IMR-90 (cell line): ENCODE results near the gene SP140. TPM values are rescaled to one million over a fixed set of nuclear protein-coding genes. Genes with fewer than 3 reads are reported as not detected.

ENCODE experiments used
- ATAC-seq: fragments of 200-7000 bp; cut with Tn5 transposase; 2 replicates; pipeline ENCODE4 v1.9.1; 2020; ENCODE audit warnings: low read depth, mild to moderate bottlenecking, moderate library complexity
- BruUV-seq: library from RNA; stranded (reverse); fragments of 400-500 nt; replicated peaks from 2 replicates; lab custom pipeline; 2021; lab: Mats Ljungman, UMichigan
- CTCF ChIA-PET: fragments of 300-600 bp; formaldehyde crosslinking; extraction: SDS; loops from one replicate; lab custom pipeline; 2021; ENCODE audit warnings: antibody characterized with exemption; lab: Yijun Ruan, JAX
- POLR2A ChIA-PET: fragments of 300-600 bp; sonication (Branson Sonifier 250); formaldehyde crosslinking; loops from one replicate; lab custom pipeline; 2022; ENCODE audit warnings: antibody characterized with exemption; ENCODE audit not compliant: unreplicated experiment; lab: Charles Lee
- DNase-seq: peaks from one replicate; pipeline ENCODE4 v3.0.0; 2013
- H2AFZ ChIP-seq: replicated peaks from 2 replicates; pipeline ENCODE3; 2013; ENCODE audit warnings: low read length, mild to moderate bottlenecking; ENCODE audit not compliant: poor library complexity
- H2AK5ac ChIP-seq: 2 replicates; pipeline ENCODE4 v1.6.1; 2013; ENCODE audit warnings: low read depth, low read length, inconsistent platforms
- H2AK9ac ChIP-seq: replicated peaks from 2 replicates; pipeline ENCODE3; 2013; ENCODE audit warnings: mild to moderate bottlenecking, low read depth, low read length, moderate library complexity; ENCODE audit not compliant: poor library complexity
- H2BK120ac ChIP-seq: 2 replicates; pipeline ENCODE4 v1.6.1; 2013; ENCODE audit warnings: low read depth, low read length, inconsistent platforms
- H2BK15ac ChIP-seq: 3 replicates; pipeline ENCODE4 v1.6.1; 2013; ENCODE audit warnings: low read depth, low read length, inconsistent platforms
- H2BK20ac ChIP-seq: 2 replicates; pipeline ENCODE4 v1.6.1; 2013; ENCODE audit warnings: low read depth, mild to moderate bottlenecking, inconsistent platforms, low read length, moderate library complexity
- H2BK5ac ChIP-seq: 2 replicates; pipeline ENCODE4 v1.6.1; 2013; ENCODE audit warnings: mild to moderate bottlenecking, low read depth, low read length, inconsistent platforms; ENCODE audit not compliant: poor library complexity, severe bottlenecking
- H3K14ac ChIP-seq: replicated peaks from 2 replicates; pipeline ENCODE4 v1.6.1; 2013; ENCODE audit warnings: low read depth, low read length, inconsistent platforms
- H3K18ac ChIP-seq: 2 replicates; pipeline ENCODE4 v1.6.1; 2013; ENCODE audit warnings: low read depth, low read length, control low read depth
- H3K23ac ChIP-seq: 2 replicates; pipeline ENCODE4 v1.6.1; 2013; ENCODE audit warnings: low read depth, low read length, inconsistent platforms
- H3K27ac ChIP-seq: 2 replicates; pipeline ENCODE4 v1.5.1; 2013; ENCODE audit warnings: mild to moderate bottlenecking, control low read depth, low read length; ENCODE audit not compliant: insufficient read depth
- H3K27me3 ChIP-seq: 2 replicates; pipeline ENCODE4 v1.6.1; 2013; ENCODE audit warnings: low read length; ENCODE audit not compliant: control insufficient read depth, insufficient read depth
- H3K36me3 ChIP-seq: 2 replicates; pipeline ENCODE4 v1.6.1; 2013; ENCODE audit warnings: low read length, mixed read lengths; ENCODE audit not compliant: control insufficient read depth, insufficient read depth
- H3K4ac ChIP-seq: 2 replicates; pipeline ENCODE4 v1.6.1; 2013; ENCODE audit warnings: low read depth, low read length, inconsistent platforms
- H3K4me1 ChIP-seq: 2 replicates; pipeline ENCODE4 v1.6.1; 2013; ENCODE audit warnings: low read length, mixed read lengths; ENCODE audit not compliant: control insufficient read depth, insufficient read depth
- H3K4me2 ChIP-seq: 2 replicates; pipeline ENCODE4 v1.6.1; 2013; ENCODE audit warnings: low read depth, mild to moderate bottlenecking, control low read depth, low read length, moderate library complexity
- H3K4me3 ChIP-seq: 2 replicates; pipeline ENCODE4 v1.5.1; 2013; ENCODE audit warnings: low read depth, mild to moderate bottlenecking, control low read depth, low read length, moderate library complexity; ENCODE audit not compliant: insufficient read depth
- H3K56ac ChIP-seq: 2 replicates; pipeline ENCODE4 v1.6.1; 2013; ENCODE audit warnings: low read length, inconsistent platforms; ENCODE audit not compliant: insufficient read depth; ENCODE audit errors: extremely low read depth
- H3K79me1 ChIP-seq, 2 experiments: 2 replicates each; pipeline ENCODE4 v1.6.1; 2013; ENCODE audit warnings: low read length in 2 of 2, inconsistent platforms in 1 of 2, low read depth in 1 of 2
- H3K9ac ChIP-seq: 2 replicates; pipeline ENCODE4 v1.6.1; 2013; ENCODE audit warnings: low read depth, low read length, control low read depth
- H3K9me1 ChIP-seq: 2 replicates; pipeline ENCODE4 v1.6.1; 2013; ENCODE audit warnings: low read length, inconsistent platforms; ENCODE audit not compliant: insufficient read depth
- H3K9me3 ChIP-seq: 2 replicates; pipeline ENCODE4 v1.6.1; 2013; ENCODE audit warnings: low read length; ENCODE audit not compliant: control insufficient read depth, insufficient read depth
- H4K20me1 ChIP-seq: 2 replicates; pipeline ENCODE4 v1.6.1; 2013; ENCODE audit warnings: low read length, inconsistent platforms; ENCODE audit not compliant: insufficient read depth
- H4K5ac ChIP-seq: 2 replicates; pipeline ENCODE4 v1.6.1; 2013; ENCODE audit warnings: mild to moderate bottlenecking, low read depth, low read length, control low read depth
- H4K8ac ChIP-seq, 2 experiments: 2 replicates each; pipeline ENCODE4 v1.6.1; 2013; ENCODE audit warnings: low read depth in 2 of 2, low read length in 2 of 2, control low read depth in 1 of 2, inconsistent platforms in 1 of 2
- H4K91ac ChIP-seq: 2 replicates; pipeline ENCODE4 v1.6.1; 2013; ENCODE audit warnings: low read depth, low read length, inconsistent platforms; ENCODE audit not compliant: insufficient read depth
- CEBPB ChIP-seq: IDR thresholded peaks from 2 replicates; pipeline ENCODE4 v1.6.1; 2012; ENCODE audit warnings: low read depth, low read length, improper control_type of control experiment
- MAFK ChIP-seq: IDR thresholded peaks from 2 replicates; pipeline ENCODE4 v1.6.1; 2012; ENCODE audit warnings: low read depth, low read length, improper control_type of control experiment
- NFE2L2 ChIP-seq: fragments of 150-350 bp; IDR thresholded peaks from 2 replicates; pipeline ENCODE4 v1.6.1; 2016; ENCODE audit warnings: low read depth, mild to moderate bottlenecking, low read length
- RAD21 ChIP-seq: IDR thresholded peaks from 2 replicates; pipeline ENCODE4 v1.6.1; 2012; ENCODE audit warnings: low read length, improper control_type of control experiment
- RCOR1 ChIP-seq: IDR thresholded peaks from 2 replicates; pipeline ENCODE4 v1.6.1; 2012; ENCODE audit warnings: mild to moderate bottlenecking, low read length, improper control_type of control experiment; ENCODE audit not compliant: insufficient replicate concordance
- WGBS, 2 experiments: methylation state at CpG; one replicate each; pipeline versions ENCODE4 v1.1.5 to v1.1.7; 2013; ENCODE audit warnings: missing lambda C conversion rate in 2 of 2; ENCODE audit not compliant: insufficient read length in 1 of 2; ENCODE audit errors: extremely low coverage in 2 of 2; 5-methylcytosine and 5-hydroxymethylcytosine counted together
- dilution Hi-C: fragments of 300-500 bp; cut with HindIII; formaldehyde crosslinking; loops from one replicate; pipeline ENCODE4 v1.14.3; 2018; ENCODE audit warnings: low sequenced_read_pairs; ENCODE audit not compliant: unreplicated experiment
- in situ Hi-C: fragments of 300-500 bp; cut with MboI; formaldehyde crosslinking; loops from 3 replicates; pipeline ENCODE4 v1.14.3; 2019; ENCODE audit warnings: low sequenced_read_pairs, inconsistent platforms, mixed read lengths
- intact Hi-C: fragments of 100-400 bp; cut with micrococcal nuclease; formaldehyde crosslinking; loops from 2 replicates; pipeline ENCODE4 v1.10.0; 2022
- polyA plus RNA-seq, 3 experiments: library from polyadenylated mRNA; depleted of rRNA; stranded (reverse); fragments of >200 nt; gene quantifications; 2 replicates each; pipeline ENCODE4 v1.2.3, GENCODE V29; 2012; ENCODE audit warnings: low replicate concordance in 1 of 3
- total RNA-seq: library from RNA; depleted of rRNA; stranded (reverse); fragments of >200 nt; gene quantifications from 2 replicates; pipeline ENCODE4 v1.2.3, GENCODE V29; 2012
- TF ChIP-seq, protein P1 (sequence below): conservative IDR thresholded peaks from 2 replicates; pipeline ENCODE4 v1.5.1; 2012; ENCODE audit warnings: mild to moderate bottlenecking, low read depth, low read length, improper control_type of control experiment
- TF ChIP-seq, protein P2 (sequence below): fragments of 150-350 bp; IDR thresholded peaks from 2 replicates; pipeline ENCODE4 v1.6.1; 2016; ENCODE audit warnings: low read depth, mild to moderate bottlenecking, low read length, moderate library complexity, borderline replicate concordance

The SP140 gene
- total and polyA plus RNA-seq, 2 of the 4 experiments (the other 2 are of a cell fraction): 1.4 TPM

DNA sequence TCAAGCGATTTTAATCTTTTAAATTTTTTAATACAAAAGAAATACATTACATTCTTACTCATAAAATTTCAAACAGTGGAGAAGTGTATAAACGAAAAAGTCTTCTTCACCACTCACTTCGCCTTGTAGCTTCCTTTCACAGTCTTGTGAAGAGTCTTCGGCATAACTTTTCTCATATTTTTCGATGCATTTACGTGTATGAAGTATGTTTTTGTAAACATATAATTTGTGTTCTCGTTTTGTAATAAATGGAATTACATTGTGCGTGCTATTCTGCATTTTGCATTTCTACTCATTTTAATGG is 102.6 kb downstream of the SP140 start:
- Histone ChIP-seq H2AFZ (no peak overlapping the region), H2BK20ac (no peak overlapping the region), H2AK5ac (no peak overlapping the region), H3K14ac (no peak overlapping the region), H3K9me3 (no peaks in the 10 kb centered on the region), H2BK15ac (no peak overlapping the region), H3K4me3 (no peak overlapping the region), H3K4me1 (peaks cover 6% of the 10 kb centered on the region), H4K91ac (no peak overlapping the region), H3K79me1 (peaks cover 19 to 22% of the 10 kb centered on the region in 2 experiments), H3K9ac (no peak overlapping the region), H3K4me2 (no peak overlapping the region; the same call in 1 of the 2 replicates), H4K8ac (no peak overlapping the region), H4K20me1 (no peaks in the 10 kb centered on the region), H2BK120ac (no peak overlapping the region), H3K27ac (no peak overlapping the region), H3K23ac (no peak overlapping the region), H2AK9ac (no peak overlapping the region), H3K9me1 (no peaks in the 10 kb centered on the region), H3K27me3 (no peaks in the 10 kb centered on the region), H4K5ac (no peak overlapping the region), H3K56ac (no peak overlapping the region), H2BK5ac (no peak overlapping the region), H3K18ac (no peak overlapping the region), H3K4ac (no peak overlapping the region), H3K36me3 (peaks cover 2% of the 10 kb centered on the region)
- no CpG with 5 or more reads among the region's 8 CpGs for WGBS, 2 experiments
- TF ChIP-seq, protein P1, sequence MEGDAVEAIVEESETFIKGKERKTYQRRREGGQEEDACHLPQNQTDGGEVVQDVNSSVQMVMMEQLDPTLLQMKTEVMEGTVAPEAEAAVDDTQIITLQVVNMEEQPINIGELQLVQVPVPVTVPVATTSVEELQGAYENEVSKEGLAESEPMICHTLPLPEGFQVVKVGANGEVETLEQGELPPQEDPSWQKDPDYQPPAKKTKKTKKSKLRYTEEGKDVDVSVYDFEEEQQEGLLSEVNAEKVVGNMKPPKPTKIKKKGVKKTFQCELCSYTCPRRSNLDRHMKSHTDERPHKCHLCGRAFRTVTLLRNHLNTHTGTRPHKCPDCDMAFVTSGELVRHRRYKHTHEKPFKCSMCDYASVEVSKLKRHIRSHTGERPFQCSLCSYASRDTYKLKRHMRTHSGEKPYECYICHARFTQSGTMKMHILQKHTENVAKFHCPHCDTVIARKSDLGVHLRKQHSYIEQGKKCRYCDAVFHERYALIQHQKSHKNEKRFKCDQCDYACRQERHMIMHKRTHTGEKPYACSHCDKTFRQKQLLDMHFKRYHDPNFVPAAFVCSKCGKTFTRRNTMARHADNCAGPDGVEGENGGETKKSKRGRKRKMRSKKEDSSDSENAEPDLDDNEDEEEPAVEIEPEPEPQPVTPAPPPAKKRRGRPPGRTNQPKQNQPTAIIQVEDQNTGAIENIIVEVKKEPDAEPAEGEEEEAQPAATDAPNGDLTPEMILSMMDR: no peak
- TF ChIP-seq, protein P2, sequence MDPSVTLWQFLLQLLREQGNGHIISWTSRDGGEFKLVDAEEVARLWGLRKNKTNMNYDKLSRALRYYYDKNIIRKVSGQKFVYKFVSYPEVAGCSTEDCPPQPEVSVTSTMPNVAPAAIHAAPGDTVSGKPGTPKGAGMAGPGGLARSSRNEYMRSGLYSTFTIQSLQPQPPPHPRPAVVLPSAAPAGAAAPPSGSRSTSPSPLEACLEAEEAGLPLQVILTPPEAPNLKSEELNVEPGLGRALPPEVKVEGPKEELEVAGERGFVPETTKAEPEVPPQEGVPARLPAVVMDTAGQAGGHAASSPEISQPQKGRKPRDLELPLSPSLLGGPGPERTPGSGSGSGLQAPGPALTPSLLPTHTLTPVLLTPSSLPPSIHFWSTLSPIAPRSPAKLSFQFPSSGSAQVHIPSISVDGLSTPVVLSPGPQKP: no peak
- no peak for TF ChIP-seq MAFK
- no peak for TF ChIP-seq RCOR1
- TF ChIP-seq RAD21: no peak
- no peak for TF ChIP-seq CEBPB
- no peak for TF ChIP-seq NFE2L2
- no peak for DNase-seq
- dilution Hi-C loops (no loop called here), in situ Hi-C loops (no loop called here), intact Hi-C loops (loop anchor here (5.0 kb wide), 1 partner anchor 111 kb away; the partner anchor contains the start of gene SP110)
- BruUV-seq: no TSS peak
- ChIA-PET CTCF (no interaction called here), POLR2A (no interaction called here)
- no peak for ATAC-seq
